T-helper 17 cell (primary cell): ENCODE results near the gene ETNK1. TPM values are rescaled to one million over a fixed set of nuclear protein-coding genes. Genes with fewer than 3 reads are reported as not detected.

ENCODE experiments used
- ATAC-seq: fragments of 150-1000 bp; cut with Tn5 transposase; 2 replicates; pipeline ENCODE4 v1.10.0; 2021; ENCODE audit warnings: mild to moderate bottlenecking, moderate library complexity
- DNase-seq, 3 donors: peaks; one replicate each; pipeline versions ENCODE4 v3.0.0 to v3.0.0-alpha.2; 2020 to 2021
- H3K9me3 ChIP-seq: one replicate; pipeline ENCODE4 v1.7.0; 2013; ENCODE audit warnings: low read length, mild to moderate bottlenecking; ENCODE audit not compliant: control insufficient read depth, poor library complexity, severe bottlenecking
- H3K27ac Mint-ChIP-seq: one replicate; pipeline ENCODE4 v1.8.0; 2022; ENCODE audit warnings: mild to moderate bottlenecking, moderate library complexity, mixed read lengths
- H3K27me3 Mint-ChIP-seq: one replicate; pipeline ENCODE4 v1.8.0; 2022; ENCODE audit warnings: mixed read lengths
- H3K36me3 Mint-ChIP-seq: one replicate; pipeline ENCODE4 v1.8.0; 2022; ENCODE audit warnings: low read depth, mixed read lengths
- H3K4me1 Mint-ChIP-seq: one replicate; pipeline ENCODE4 v1.8.0; 2022; ENCODE audit warnings: mild to moderate bottlenecking, mixed read lengths
- H3K4me3 Mint-ChIP-seq: one replicate; pipeline ENCODE4 v1.8.0; 2022; ENCODE audit warnings: mild to moderate bottlenecking, moderate library complexity, mixed read lengths
- total RNA-seq, 4 donors: library from RNA in 2 of 4; stranded (reverse) in 2 of 4; gene quantifications; one replicate each; pipeline ENCODE4 v1.2.3 and lab custom pipeline; 2022 to 2026

ETNK1 gene
- total RNA-seq, 2 donors from 2014 or later, result 52.0 to 52.9 TPM

GRCh38 chr12:22648668-22649067 lies 23.7 kb downstream of the ETNK1 start:
- Mint-ChIP-seq H3K36me3 (peaks cover 7% of the 10 kb centered on the region), H3K4me1 (peaks cover 39% of the 10 kb centered on the region), H3K4me3 (no peak overlapping the region), H3K27ac (no peak overlapping the region), H3K27me3 (no peaks in the 10 kb centered on the region)
- DNase-seq, result no peak
- ATAC-seq, result no peak
- H3K9me3 ChIP-seq, result no peaks in the 10 kb centered on the region

DNA sequence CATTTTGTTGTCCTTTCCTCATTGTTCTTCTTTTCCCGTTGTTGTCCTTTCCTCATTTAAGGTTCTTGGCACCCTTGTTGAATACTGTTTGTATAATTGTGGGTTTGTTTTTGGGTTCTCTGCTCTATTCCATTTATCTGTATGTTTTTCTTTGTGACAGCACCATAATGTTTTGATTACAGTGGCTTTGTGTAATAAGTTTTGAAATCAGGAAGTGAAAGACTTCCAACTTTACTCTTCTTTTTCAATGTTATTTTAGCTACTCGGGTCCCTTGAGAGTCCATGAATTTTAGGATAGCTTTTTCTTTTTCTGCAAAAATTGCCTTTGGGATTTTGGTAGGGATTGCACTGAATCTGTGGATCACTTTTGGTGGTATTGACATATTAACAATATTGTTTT lies 28.1 kb downstream of the ETNK1 start:
- Mint-ChIP-seq H3K27ac (no peak overlapping the region), H3K4me1 (peaks cover 39% of the 10 kb centered on the region), H3K27me3 (no peaks in the 10 kb centered on the region), H3K4me3 (no peak overlapping the region), H3K36me3 (peaks cover 6% of the 10 kb centered on the region)
- DNase-seq, result no peak
- ATAC-seq, result no peak
- no peaks in the 10 kb centered on the region for H3K9me3 ChIP-seq

DNA sequence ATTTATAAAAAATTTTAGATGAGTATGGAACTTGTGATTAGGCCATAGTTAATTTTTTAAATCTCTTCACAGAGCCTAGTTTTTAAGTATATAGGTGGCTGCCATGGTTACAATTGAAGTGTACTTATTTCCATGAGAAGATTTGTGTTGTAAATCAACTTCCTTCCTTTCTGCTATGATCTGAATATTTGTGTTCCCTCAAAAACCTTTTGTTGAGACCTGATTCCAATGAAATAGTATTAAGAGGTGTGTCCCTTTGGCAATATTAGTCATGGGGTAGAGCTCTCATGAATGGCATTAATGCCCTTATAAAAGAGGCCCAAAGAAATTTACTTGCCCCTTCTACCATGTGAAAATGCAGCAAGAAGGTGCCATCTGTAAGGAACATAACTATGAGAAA lies 28.8 kb downstream of the ETNK1 start:
- H3K4me3 Mint-ChIP-seq, result no peak overlapping the region
- H3K27ac Mint-ChIP-seq, result peak overlapping the region; percentile 4
- peaks cover 38% of the 10 kb centered on the region for H3K4me1 Mint-ChIP-seq
- no peak for DNase-seq
- peaks cover 6% of the 10 kb centered on the region for H3K36me3 Mint-ChIP-seq
- no peak for ATAC-seq
- H3K9me3 ChIP-seq, result no peaks in the 10 kb centered on the region
- no peaks in the 10 kb centered on the region for H3K27me3 Mint-ChIP-seq

GRCh38 chr12:22656376-22656775 lies 31.4 kb downstream of the ETNK1 start:
- H3K4me1 Mint-ChIP-seq, result peaks cover 30% of the 10 kb centered on the region
- H3K9me3 ChIP-seq, result no peaks in the 10 kb centered on the region
- H3K36me3 Mint-ChIP-seq, result peaks cover 4% of the 10 kb centered on the region
- H3K4me3 Mint-ChIP-seq, result no peak overlapping the region
- DNase-seq (no peak), ATAC-seq (no peak)
- no peaks in the 10 kb centered on the region for H3K27me3 Mint-ChIP-seq
- peak overlapping the region; percentile 84 for H3K27ac Mint-ChIP-seq

DNA sequence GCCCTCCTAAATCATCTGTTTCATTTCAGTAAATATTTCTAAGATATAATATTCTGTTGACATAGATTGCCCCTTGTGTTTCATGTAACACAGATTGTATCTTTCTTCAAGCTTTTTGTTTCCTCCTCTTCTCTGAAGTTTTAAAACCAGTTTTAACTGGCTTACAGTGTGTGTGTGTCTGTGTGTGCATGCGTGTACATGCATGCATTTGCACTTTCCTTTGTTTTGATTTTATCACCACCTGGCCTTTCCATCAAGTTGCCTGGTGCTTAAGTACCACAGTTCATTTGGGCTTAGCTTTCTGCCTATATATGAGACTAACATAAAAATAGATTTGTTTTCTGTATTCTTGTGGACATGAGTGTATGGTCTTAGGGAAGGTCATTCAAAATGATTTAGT lies 31.9 kb downstream of the ETNK1 start:
- Mint-ChIP-seq H3K27ac (peak overlapping the region; percentile 84), H3K4me3 (no peak overlapping the region), H3K4me1 (peaks cover 26% of the 10 kb centered on the region), H3K36me3 (peaks cover 4% of the 10 kb centered on the region), H3K27me3 (no peaks in the 10 kb centered on the region)
- ATAC-seq (no peak), DNase-seq (no peak)
- no peaks in the 10 kb centered on the region for H3K9me3 ChIP-seq

- peaks cover 4% of the 10 kb centered on the region for H3K36me3 Mint-ChIP-seq
- ATAC-seq, result no peak
- H3K27ac Mint-ChIP-seq, result peak overlapping the region; percentile 84
- DNase-seq, result no peak
- H3K27me3 Mint-ChIP-seq, result no peaks in the 10 kb centered on the region
- peaks cover 23% of the 10 kb centered on the region for H3K4me1 Mint-ChIP-seq
- H3K4me3 Mint-ChIP-seq, result no peak overlapping the region
- no peaks in the 10 kb centered on the region for H3K9me3 ChIP-seq
These were observed 32.6 kb downstream of the ETNK1 start for GRCh38 chr12:22657538-22657937.

DNA sequence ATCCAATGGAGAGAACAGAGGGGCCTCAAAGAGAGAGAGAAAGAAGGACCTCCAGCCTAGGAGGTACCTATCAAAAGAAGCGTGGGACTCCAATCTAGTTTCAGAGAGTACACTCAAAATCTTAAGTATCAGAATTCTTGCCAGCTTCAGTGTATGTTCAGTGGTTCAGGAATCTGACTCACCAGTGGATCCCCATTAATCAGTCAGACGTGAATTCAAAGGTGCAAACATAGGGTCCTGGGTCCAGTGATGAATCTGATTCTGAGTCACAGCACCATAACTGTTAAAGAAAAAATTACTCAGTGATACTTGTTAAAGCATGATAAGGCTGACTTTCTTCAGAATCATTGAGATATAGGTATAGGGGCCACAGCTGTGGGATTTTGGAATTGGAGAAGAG lies 33.2 kb downstream of the ETNK1 start:
- no peaks in the 10 kb centered on the region for H3K9me3 ChIP-seq
- peaks cover 17% of the 10 kb centered on the region for H3K4me1 Mint-ChIP-seq
- H3K4me3 Mint-ChIP-seq, result no peak overlapping the region
- peaks cover 4% of the 10 kb centered on the region for H3K36me3 Mint-ChIP-seq
- H3K27me3 Mint-ChIP-seq, result no peaks in the 10 kb centered on the region
- peak overlapping the region; percentile 84 for H3K27ac Mint-ChIP-seq
- DNase-seq, result no peak
- no peak for ATAC-seq

GRCh38 chr12:22662356-22662755 lies 37.4 kb downstream of the ETNK1 start:
- no peaks in the 10 kb centered on the region for H3K9me3 ChIP-seq
- Mint-ChIP-seq H3K36me3 (peaks cover 4% of the 10 kb centered on the region), H3K27me3 (no peaks in the 10 kb centered on the region), H3K27ac (no peak overlapping the region), H3K4me1 (peaks cover 11% of the 10 kb centered on the region), H3K4me3 (no peak overlapping the region)
- ATAC-seq (no peak), DNase-seq (no peak)

DNA sequence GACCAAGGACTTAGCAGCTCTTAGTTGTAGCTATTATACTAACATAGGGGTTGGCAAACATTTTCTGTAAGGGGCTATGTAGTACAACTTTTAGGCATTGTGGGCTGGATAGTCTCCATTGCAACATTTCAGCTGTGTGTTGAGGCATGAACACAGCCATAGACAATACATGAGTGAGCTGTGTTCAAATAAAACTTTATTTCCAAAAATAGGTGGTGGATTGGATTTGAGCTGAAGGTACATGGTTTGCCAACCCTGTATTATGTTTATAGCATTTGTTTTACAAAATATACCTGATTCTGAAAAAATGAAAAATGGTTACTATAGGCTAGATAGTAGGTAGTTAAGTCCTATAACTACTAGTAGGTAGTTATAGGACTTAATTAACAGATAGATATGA lies 40.5 kb downstream of the ETNK1 start:
- H3K9me3 ChIP-seq, result no peaks in the 10 kb centered on the region
- Mint-ChIP-seq H3K4me3 (no peak overlapping the region), H3K36me3 (peaks cover 2% of the 10 kb centered on the region), H3K4me1 (peaks cover 2% of the 10 kb centered on the region), H3K27ac (no peak overlapping the region), H3K27me3 (no peaks in the 10 kb centered on the region)
- DNase-seq (no peak), ATAC-seq (no peak)

GRCh38 chr12:22667122-22667521 lies 42.2 kb downstream of the ETNK1 start:
- H3K9me3 ChIP-seq, result no peaks in the 10 kb centered on the region
- Mint-ChIP-seq H3K27me3 (no peaks in the 10 kb centered on the region), H3K36me3 (peaks cover 2% of the 10 kb centered on the region), H3K4me3 (no peak overlapping the region), H3K27ac (no peak overlapping the region), H3K4me1 (peaks cover 2% of the 10 kb centered on the region)
- ATAC-seq (no peak), DNase-seq (no peak)

DNA sequence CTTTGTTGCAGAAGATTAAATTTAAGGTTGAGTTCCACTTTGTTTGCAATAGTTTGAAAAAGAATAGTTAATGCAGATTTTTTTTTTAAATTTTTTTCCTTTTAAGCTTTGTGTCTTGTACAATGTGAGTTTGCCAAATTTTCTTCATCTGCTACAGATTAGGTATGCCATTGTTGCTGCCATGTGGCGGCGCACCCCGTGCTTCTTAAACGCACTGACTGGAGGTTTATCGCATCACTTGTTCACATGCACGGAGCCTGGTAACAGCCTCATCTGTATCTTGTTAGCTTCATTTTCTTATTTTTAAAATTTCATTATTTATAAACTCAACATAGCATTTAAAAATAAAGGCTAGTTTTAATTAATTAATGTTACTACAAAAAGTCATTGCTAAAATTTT lies 43.5 kb downstream of the ETNK1 start:
- no peak for DNase-seq
- no peaks in the 10 kb centered on the region for H3K9me3 ChIP-seq
- H3K36me3 Mint-ChIP-seq, result peaks cover 2% of the 10 kb centered on the region

GRCh38 chr12:22670762-22671161 lies 45.8 kb downstream of the ETNK1 start:
- peaks cover 2% of the 10 kb centered on the region for H3K36me3 Mint-ChIP-seq
- ATAC-seq (no peak), DNase-seq (no peak)
- H3K27me3 Mint-ChIP-seq, result no peaks in the 10 kb centered on the region
- H3K4me1 Mint-ChIP-seq, result peaks cover 2% of the 10 kb centered on the region
- no peaks in the 10 kb centered on the region for H3K9me3 ChIP-seq
- no peak overlapping the region for H3K4me3 Mint-ChIP-seq
- H3K27ac Mint-ChIP-seq, result no peak overlapping the region

More for the DNA sequence above, 43.5 kb downstream of the ETNK1 start:
- Mint-ChIP-seq H3K27ac (no peak overlapping the region), H3K27me3 (no peaks in the 10 kb centered on the region), H3K4me1 (peaks cover 2% of the 10 kb centered on the region), H3K4me3 (no peak overlapping the region)
- ATAC-seq, result no peak

DNA sequence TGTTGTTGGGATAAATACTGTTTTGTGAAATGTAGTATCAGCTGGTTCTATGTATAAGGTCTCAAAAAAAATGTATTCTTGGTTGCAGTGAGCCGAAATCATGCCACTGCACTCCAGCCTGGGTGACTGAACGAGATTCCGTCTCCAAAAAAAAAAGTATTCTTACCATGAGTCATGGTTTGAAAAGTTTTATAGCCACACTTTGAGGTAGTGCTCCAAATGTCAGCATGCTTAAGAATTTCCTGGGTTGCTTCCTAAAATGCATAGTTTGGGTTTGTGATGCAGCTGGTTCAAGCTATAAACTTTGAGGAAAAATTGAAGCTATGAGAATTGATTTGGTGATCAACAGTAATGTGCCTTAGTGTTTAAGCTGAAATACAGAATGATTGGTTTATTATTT lies 48.0 kb downstream of the ETNK1 start:
- no peak overlapping the region for H3K27ac Mint-ChIP-seq
- H3K4me1 Mint-ChIP-seq, result no peaks in the 10 kb centered on the region
- no peak overlapping the region for H3K4me3 Mint-ChIP-seq
- H3K9me3 ChIP-seq, result no peaks in the 10 kb centered on the region
- DNase-seq (no peak), ATAC-seq (no peak)
- H3K36me3 Mint-ChIP-seq, result peaks cover 5% of the 10 kb centered on the region
- no peaks in the 10 kb centered on the region for H3K27me3 Mint-ChIP-seq

GRCh38 chr12:22677781-22678574 lies 53.0 kb downstream of the ETNK1 start:
- no peak for ATAC-seq
- no peak overlapping the region for H3K4me3 Mint-ChIP-seq
- no peak for DNase-seq
- H3K27me3 Mint-ChIP-seq, result no peaks in the 10 kb centered on the region
- H3K4me1 Mint-ChIP-seq, result peaks cover 7% of the 10 kb centered on the region
- H3K9me3 ChIP-seq, result no peaks in the 10 kb centered on the region
- no peak overlapping the region for H3K27ac Mint-ChIP-seq
- peaks cover 8% of the 10 kb centered on the region for H3K36me3 Mint-ChIP-seq
